Natural killer cell (primary cell): ENCODE measurements around the gene HBB. TPM values are rescaled to one million over a fixed set of nuclear protein-coding genes. Genes with fewer than 3 reads are reported as not detected.

Source experiments
- ATAC-seq, 3 donors: fragments of 150-1000 bp in 2 of 3; fragments of 200-7000 bp in 1 of 3; cut with Tn5 transposase; 1 replicate in 1 of 3; 2 replicates in 2 of 3; pipeline ENCODE4 v1.10.0; 2021; ENCODE audit warnings: mild to moderate bottlenecking in 2 of 3, moderate library complexity in 2 of 3
- DNase-seq, 2 donors: peaks; one replicate each; pipeline versions ENCODE4 v3.0.0 to v3.0.0-alpha.2; 2013 to 2021; ENCODE audit warnings: mixed read lengths in 1 of 2
- H3K27ac ChIP-seq: one replicate; pipeline ENCODE4 v1.5.1; 2013; ENCODE audit warnings: mild to moderate bottlenecking, low read length
- H3K27me3 ChIP-seq: one replicate; pipeline ENCODE4 v1.6.1; 2013; ENCODE audit warnings: low read length; ENCODE audit not compliant: control insufficient read depth, insufficient read depth
- H3K36me3 ChIP-seq: one replicate; pipeline ENCODE4 v1.6.1; 2013; ENCODE audit warnings: low read length; ENCODE audit not compliant: control insufficient read depth, insufficient read depth
- H3K4me1 ChIP-seq: one replicate; pipeline ENCODE4 v1.6.1; 2013; ENCODE audit warnings: low read length; ENCODE audit not compliant: control insufficient read depth, insufficient read depth
- H3K4me3 ChIP-seq: one replicate; pipeline ENCODE4 v1.5.1; 2013; ENCODE audit warnings: low read length
- H3K9me3 ChIP-seq: one replicate; pipeline ENCODE4 v1.6.1; 2013; ENCODE audit warnings: low read length; ENCODE audit not compliant: control insufficient read depth, insufficient read depth
- H3K27ac Mint-ChIP-seq, 2 donors: one replicate each; pipeline ENCODE4 v1.8.0; 2022; ENCODE audit warnings: mild to moderate bottlenecking in 2 of 2, mixed read lengths in 2 of 2, moderate library complexity in 1 of 2
- H3K27me3 Mint-ChIP-seq, 2 donors: one replicate each; pipeline ENCODE4 v1.8.0; 2022; ENCODE audit warnings: low read depth in 2 of 2, mixed read lengths in 2 of 2
- H3K36me3 Mint-ChIP-seq: one replicate; pipeline ENCODE4 v1.8.0; 2022; ENCODE audit warnings: mixed read lengths
- H3K4me1 Mint-ChIP-seq, 2 donors: one replicate each; pipeline ENCODE4 v1.8.0; 2022; ENCODE audit warnings: mixed read lengths in 2 of 2
- H3K4me3 Mint-ChIP-seq: one replicate; pipeline ENCODE4 v1.8.0; 2022; ENCODE audit warnings: mild to moderate bottlenecking, moderate library complexity, mixed read lengths
- H3K9me3 Mint-ChIP-seq, 2 donors: one replicate each; pipeline ENCODE4 v1.8.0; 2022; ENCODE audit warnings: mixed read lengths in 2 of 2
- WGBS: methylation state at CpG from one replicate; pipeline ENCODE4 v1.1.7; 2013; ENCODE audit warnings: missing lambda C conversion rate; ENCODE audit not compliant: insufficient coverage; 5-methylcytosine and 5-hydroxymethylcytosine counted together
- intact Hi-C: fragments of 100-400 bp; cut with micrococcal nuclease; formaldehyde crosslinking; loops from one replicate; pipeline ENCODE4 v1.14.2; 2022
- total RNA-seq, 4 donors: library from RNA; stranded (reverse); fragments of 120-200 nt in 1 of 4; gene quantifications; one replicate each; pipeline versions ENCODE4 v1.2.3 to v1.2.4, GENCODE V29; 2013 to 2022
- TF ChIP-seq, protein P1 (sequence below): fragments of 200-600 bp; IDR thresholded peaks from one replicate; pipeline ENCODE4 v1.8.0; 2022; ENCODE audit warnings: antibody characterized with exemption

Gene HBB
- total RNA-seq, 3 donors from 2014 or later (not counting 1 experiment from before 2014, with no cell fraction given), result 2.6 to 10.6 TPM; not detected in 1

- WGBS, result no CpG with 5 or more reads among the region's 1 CpG
- no peaks in the 10 kb centered on the region for H3K9me3 ChIP-seq
- Mint-ChIP-seq H3K4me1 (no peaks in the 10 kb centered on the region), H3K27me3 (peaks cover 5 to 7% of the 10 kb centered on the region in 2 donors), H3K4me3 (no peak overlapping the region), H3K36me3 (no peaks in the 10 kb centered on the region), H3K9me3 (peaks cover 0 to 2% of the 10 kb centered on the region in 2 donors), H3K27ac (no peak overlapping the region)
- DNase-seq (no peak), ATAC-seq (no peak)
- H3K27ac ChIP-seq, result no peak overlapping the region
- no peaks in the 10 kb centered on the region for H3K27me3 ChIP-seq
- H3K4me1 ChIP-seq, result no peaks in the 10 kb centered on the region
- TF ChIP-seq, protein P1, sequence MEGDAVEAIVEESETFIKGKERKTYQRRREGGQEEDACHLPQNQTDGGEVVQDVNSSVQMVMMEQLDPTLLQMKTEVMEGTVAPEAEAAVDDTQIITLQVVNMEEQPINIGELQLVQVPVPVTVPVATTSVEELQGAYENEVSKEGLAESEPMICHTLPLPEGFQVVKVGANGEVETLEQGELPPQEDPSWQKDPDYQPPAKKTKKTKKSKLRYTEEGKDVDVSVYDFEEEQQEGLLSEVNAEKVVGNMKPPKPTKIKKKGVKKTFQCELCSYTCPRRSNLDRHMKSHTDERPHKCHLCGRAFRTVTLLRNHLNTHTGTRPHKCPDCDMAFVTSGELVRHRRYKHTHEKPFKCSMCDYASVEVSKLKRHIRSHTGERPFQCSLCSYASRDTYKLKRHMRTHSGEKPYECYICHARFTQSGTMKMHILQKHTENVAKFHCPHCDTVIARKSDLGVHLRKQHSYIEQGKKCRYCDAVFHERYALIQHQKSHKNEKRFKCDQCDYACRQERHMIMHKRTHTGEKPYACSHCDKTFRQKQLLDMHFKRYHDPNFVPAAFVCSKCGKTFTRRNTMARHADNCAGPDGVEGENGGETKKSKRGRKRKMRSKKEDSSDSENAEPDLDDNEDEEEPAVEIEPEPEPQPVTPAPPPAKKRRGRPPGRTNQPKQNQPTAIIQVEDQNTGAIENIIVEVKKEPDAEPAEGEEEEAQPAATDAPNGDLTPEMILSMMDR, result no peak
- no peaks in the 10 kb centered on the region for H3K36me3 ChIP-seq
- H3K4me3 ChIP-seq, result no peak overlapping the region
- intact Hi-C loops, result no loop called here
Observed at GRCh38 chr11:5233307-5233706, 6.4 kb upstream of the HBB start.

- H3K4me3 Mint-ChIP-seq, result no peak overlapping the region
- intact Hi-C loops, result no loop called here
- H3K27ac Mint-ChIP-seq, result no peak overlapping the region
- H3K36me3 Mint-ChIP-seq, result no peaks in the 10 kb centered on the region
- Histone ChIP-seq H3K27ac (no peak overlapping the region), H3K36me3 (no peaks in the 10 kb centered on the region), H3K9me3 (no peaks in the 10 kb centered on the region), H3K27me3 (no peaks in the 10 kb centered on the region), H3K4me1 (no peaks in the 10 kb centered on the region), H3K4me3 (no peak overlapping the region)
- TF ChIP-seq, protein P1, result no peak
- H3K27me3 Mint-ChIP-seq, result peaks cover 5 to 7% of the 10 kb centered on the region in 2 donors
- H3K9me3 Mint-ChIP-seq, result peaks cover 0 to 2% of the 10 kb centered on the region in 2 donors
- ATAC-seq (no peak), DNase-seq (no peak)
- WGBS, result 100% methylated on average over 2 of the region's 2 CpGs
- H3K4me1 Mint-ChIP-seq, result no peaks in the 10 kb centered on the region
Observed at GRCh38 chr11:5232821-5233220, 6.0 kb upstream of the HBB start.

- no peaks in the 10 kb centered on the region for H3K9me3 ChIP-seq
- Mint-ChIP-seq H3K27ac (no peak overlapping the region), H3K4me3 (no peak overlapping the region), H3K9me3 (peaks cover 0 to 2% of the 10 kb centered on the region in 2 donors), H3K36me3 (no peaks in the 10 kb centered on the region), H3K4me1 (no peaks in the 10 kb centered on the region), H3K27me3 (peaks cover 4 to 5% of the 10 kb centered on the region in 2 donors)
- 79% methylated on average over 3 of the region's 3 CpGs for WGBS
- no peak overlapping the region for H3K27ac ChIP-seq
- H3K4me1 ChIP-seq, result no peaks in the 10 kb centered on the region
- TF ChIP-seq, protein P1, result no peak
- no peak overlapping the region for H3K4me3 ChIP-seq
- no peak for DNase-seq
- H3K36me3 ChIP-seq, result no peaks in the 10 kb centered on the region
- no peaks in the 10 kb centered on the region for H3K27me3 ChIP-seq
- intact Hi-C loops, result no loop called here
- no peak for ATAC-seq
Observed at GRCh38 chr11:5232176-5232575, 5.3 kb upstream of the HBB start.

- no peak overlapping the region for H3K4me3 ChIP-seq
- no peaks in the 10 kb centered on the region for H3K9me3 ChIP-seq
- no peaks in the 10 kb centered on the region for H3K4me1 Mint-ChIP-seq
- H3K9me3 Mint-ChIP-seq, result peaks cover 0 to 2% of the 10 kb centered on the region in 2 donors
- no peak overlapping the region for H3K4me3 Mint-ChIP-seq
- DNase-seq (no peak), ATAC-seq (no peak)
- 62% methylated on average over 2 of the region's 2 CpGs for WGBS
- H3K27ac ChIP-seq, result no peak overlapping the region
- H3K27me3 Mint-ChIP-seq, result peaks cover 4 to 5% of the 10 kb centered on the region in 2 donors
- TF ChIP-seq, protein P1, result no peak
- intact Hi-C loops, result no loop called here
- H3K4me1 ChIP-seq, result no peaks in the 10 kb centered on the region
- H3K36me3 Mint-ChIP-seq, result no peaks in the 10 kb centered on the region
- H3K36me3 ChIP-seq, result no peaks in the 10 kb centered on the region
- H3K27ac Mint-ChIP-seq, result no peak overlapping the region
- H3K27me3 ChIP-seq, result no peaks in the 10 kb centered on the region
Observed at GRCh38 chr11:5231111-5231510, 4.2 kb upstream of the HBB start.
